Measurements from ENCODE around the gene SLC35F3.

- TF ChIP-seq CTCF (IDR thresholded peaks at IDR 0.05) = no peak
- TF ChIP-seq EP300 (IDR thresholded peaks at IDR 0.05) = no peak
- no peak for TF ChIP-seq POLR2AphosphoS5 (IDR thresholded peaks at IDR 0.05)
- no peak for TF ChIP-seq POLR2A (IDR thresholded peaks at IDR 0.05)
Measured at GRCh38 chr1:234168061-234168724, 263.7 kb downstream of the SLC35F3 start.
